HepG2 (cell line): Measurements from ENCODE around the gene TP53. TPM values are rescaled to one million over a fixed set of nuclear protein-coding genes. Genes with fewer than 3 reads are reported as not detected.
A peak's percentile ranks its signal among the peaks of the same experiment; 100 is the strongest.

Experiments
- FOSL2 ChIP-seq: sonication (generic); formaldehyde crosslinking; IDR thresholded peaks from 2 replicates; pipeline ENCODE4 v1.4.0; 2020; ENCODE audit warnings: missing genetic modification reagents
- HOXA5 ChIP-seq: sonication (generic); formaldehyde crosslinking; IDR thresholded peaks from 2 replicates; pipeline ENCODE4 v1.4.0; 2020; ENCODE audit warnings: missing genetic modification reagents
- IKZF1 ChIP-seq: fragments of 450-650 bp; IDR thresholded peaks from 2 replicates; pipeline ENCODE4 v1.7.1; 2016
- KLF12 ChIP-seq: sonication (generic); formaldehyde crosslinking; IDR thresholded peaks from 2 replicates; pipeline ENCODE4 v1.4.0; 2020; ENCODE audit warnings: missing genetic modification reagents, borderline replicate concordance
- SALL1 ChIP-seq: sonication (generic); formaldehyde crosslinking; IDR thresholded peaks from 2 replicates; pipeline ENCODE4 v1.8.0; 2022; ENCODE audit warnings: mild to moderate bottlenecking, missing genetic modification reagents
- TBX2 ChIP-seq: sonication (generic); formaldehyde crosslinking; IDR thresholded peaks from 2 replicates; pipeline ENCODE4 v1.5.0; 2020; ENCODE audit warnings: missing genetic modification reagents, mild to moderate bottlenecking, borderline replicate concordance
- U2AF1 ChIP-seq: fragments of 200-400 bp; formaldehyde crosslinking; optimal IDR thresholded peaks from 2 replicates; pipeline ENCODE3; 2017; ENCODE audit warnings: mild to moderate bottlenecking, low read depth, low read length
- U2AF2 ChIP-seq: fragments of 200-400 bp; formaldehyde crosslinking; IDR thresholded peaks from 2 replicates; pipeline ENCODE4 v1.6.1; 2017; ENCODE audit warnings: low read depth, mild to moderate bottlenecking, low read length
- ZNF441 ChIP-seq: sonication (generic); formaldehyde crosslinking; IDR thresholded peaks from 2 replicates; pipeline ENCODE4 v1.7.0; 2021; ENCODE audit warnings: missing genetic modification reagents, borderline replicate concordance
- polyA plus RNA-seq, 8 experiments: library from polyadenylated mRNA; depleted of rRNA in 3 of 8; stranded (reverse) in 7 of 8; unstranded in 1 of 8; fragments of >200 nt; fragmentation: Illumina TruSeq in 4 of 8; extraction: Trizol in 4 of 8; gene quantifications; 2 replicates each; pipeline versions ENCODE4 v1.2.1 to v1.2.3, GENCODE V29; 2011 to 2016; ENCODE audit warnings: low read depth in 4 of 8, missing spikeins in 1 of 8, mixed read lengths in 1 of 8; ENCODE audit not compliant: insufficient read depth in 1 of 8
- total RNA-seq, 5 experiments: library from RNA; depleted of rRNA; stranded (reverse); fragments of >200 nt; fragmentation: Illumina TruSeq; extraction: Trizol; gene quantifications; 2 replicates each; pipeline ENCODE4 v1.2.3, GENCODE V29; 2016; ENCODE audit warnings: low read depth in 1 of 5
- TF ChIP-seq, protein P1 (sequence below): sonication (generic); formaldehyde crosslinking; IDR thresholded peaks from 2 replicates; pipeline ENCODE4 v1.5.1; 2020; ENCODE audit warnings: mild to moderate bottlenecking, missing genetic modification reagents, borderline replicate concordance
- TF ChIP-seq, protein P2 (sequence below): sonication (generic); formaldehyde crosslinking; IDR thresholded peaks from 2 replicates; pipeline ENCODE4 v1.5.0; 2020; ENCODE audit warnings: mild to moderate bottlenecking, missing genetic modification reagents
- TF ChIP-seq, protein P3 (sequence below): sonication (generic); formaldehyde crosslinking; IDR thresholded peaks from 2 replicates; pipeline ENCODE4 v1.5.0; 2020; ENCODE audit warnings: mild to moderate bottlenecking, missing genetic modification reagents
- TF ChIP-seq, protein P4 (sequence below): sonication (generic); formaldehyde crosslinking; IDR thresholded peaks from 2 replicates; pipeline ENCODE4 v1.4.0; 2020; ENCODE audit warnings: missing genetic modification reagents, mild to moderate bottlenecking, borderline replicate concordance

The TP53 gene
- total and polyA plus RNA-seq, 2 of the 13 experiments (the other 11 are each of a cell fraction or from before 2014, with no cell fraction given), result 17.1 to 29.9 TPM

DNA sequence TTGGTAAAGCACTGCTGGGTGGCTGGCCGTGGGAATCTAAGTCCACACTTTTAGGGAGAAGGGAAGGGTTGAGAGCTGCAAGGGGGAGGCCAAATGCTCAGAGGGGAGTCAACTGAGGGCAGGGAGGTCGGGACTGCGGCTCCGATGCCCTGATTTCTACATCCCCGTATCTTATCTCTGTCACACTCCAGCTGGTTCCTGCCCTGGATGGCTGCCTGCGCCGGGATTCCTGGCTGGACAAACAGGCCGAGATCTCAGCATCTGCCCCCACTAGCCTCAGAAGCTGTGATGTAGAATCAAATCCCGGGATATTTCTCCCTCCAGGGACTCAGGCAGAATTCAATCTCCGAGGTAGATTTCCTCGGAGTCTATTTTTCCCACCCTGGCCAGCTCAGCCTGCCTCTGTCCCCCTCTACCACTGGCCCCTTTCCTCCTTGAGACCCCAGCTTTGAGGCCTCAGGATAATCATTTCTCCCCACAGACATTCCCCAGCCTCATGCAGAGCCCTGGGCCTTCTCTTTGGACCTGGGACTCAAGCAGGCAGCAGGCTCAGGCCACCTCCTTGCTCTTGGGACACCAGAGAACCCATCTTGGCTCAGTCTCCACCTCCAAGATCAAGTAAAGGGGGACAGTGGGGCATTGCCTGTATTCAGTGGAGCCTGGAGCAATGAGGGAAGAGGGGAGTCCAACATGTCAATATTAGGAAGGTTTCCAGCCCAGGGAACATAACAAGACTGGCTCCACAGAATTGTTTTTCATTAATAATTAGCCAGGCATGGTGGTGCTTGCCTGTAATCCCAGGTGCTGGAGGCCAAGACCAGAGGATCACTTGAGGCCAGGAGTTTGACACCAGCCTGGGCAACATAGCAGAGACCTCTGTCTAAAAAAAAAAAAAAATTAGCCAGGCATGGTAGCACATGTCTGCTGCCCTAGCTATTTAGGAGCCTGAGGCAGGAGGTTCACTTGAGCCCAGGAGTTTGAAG is 55.6 kb downstream of the TP53 start (continued):
- TF ChIP-seq, protein P1, sequence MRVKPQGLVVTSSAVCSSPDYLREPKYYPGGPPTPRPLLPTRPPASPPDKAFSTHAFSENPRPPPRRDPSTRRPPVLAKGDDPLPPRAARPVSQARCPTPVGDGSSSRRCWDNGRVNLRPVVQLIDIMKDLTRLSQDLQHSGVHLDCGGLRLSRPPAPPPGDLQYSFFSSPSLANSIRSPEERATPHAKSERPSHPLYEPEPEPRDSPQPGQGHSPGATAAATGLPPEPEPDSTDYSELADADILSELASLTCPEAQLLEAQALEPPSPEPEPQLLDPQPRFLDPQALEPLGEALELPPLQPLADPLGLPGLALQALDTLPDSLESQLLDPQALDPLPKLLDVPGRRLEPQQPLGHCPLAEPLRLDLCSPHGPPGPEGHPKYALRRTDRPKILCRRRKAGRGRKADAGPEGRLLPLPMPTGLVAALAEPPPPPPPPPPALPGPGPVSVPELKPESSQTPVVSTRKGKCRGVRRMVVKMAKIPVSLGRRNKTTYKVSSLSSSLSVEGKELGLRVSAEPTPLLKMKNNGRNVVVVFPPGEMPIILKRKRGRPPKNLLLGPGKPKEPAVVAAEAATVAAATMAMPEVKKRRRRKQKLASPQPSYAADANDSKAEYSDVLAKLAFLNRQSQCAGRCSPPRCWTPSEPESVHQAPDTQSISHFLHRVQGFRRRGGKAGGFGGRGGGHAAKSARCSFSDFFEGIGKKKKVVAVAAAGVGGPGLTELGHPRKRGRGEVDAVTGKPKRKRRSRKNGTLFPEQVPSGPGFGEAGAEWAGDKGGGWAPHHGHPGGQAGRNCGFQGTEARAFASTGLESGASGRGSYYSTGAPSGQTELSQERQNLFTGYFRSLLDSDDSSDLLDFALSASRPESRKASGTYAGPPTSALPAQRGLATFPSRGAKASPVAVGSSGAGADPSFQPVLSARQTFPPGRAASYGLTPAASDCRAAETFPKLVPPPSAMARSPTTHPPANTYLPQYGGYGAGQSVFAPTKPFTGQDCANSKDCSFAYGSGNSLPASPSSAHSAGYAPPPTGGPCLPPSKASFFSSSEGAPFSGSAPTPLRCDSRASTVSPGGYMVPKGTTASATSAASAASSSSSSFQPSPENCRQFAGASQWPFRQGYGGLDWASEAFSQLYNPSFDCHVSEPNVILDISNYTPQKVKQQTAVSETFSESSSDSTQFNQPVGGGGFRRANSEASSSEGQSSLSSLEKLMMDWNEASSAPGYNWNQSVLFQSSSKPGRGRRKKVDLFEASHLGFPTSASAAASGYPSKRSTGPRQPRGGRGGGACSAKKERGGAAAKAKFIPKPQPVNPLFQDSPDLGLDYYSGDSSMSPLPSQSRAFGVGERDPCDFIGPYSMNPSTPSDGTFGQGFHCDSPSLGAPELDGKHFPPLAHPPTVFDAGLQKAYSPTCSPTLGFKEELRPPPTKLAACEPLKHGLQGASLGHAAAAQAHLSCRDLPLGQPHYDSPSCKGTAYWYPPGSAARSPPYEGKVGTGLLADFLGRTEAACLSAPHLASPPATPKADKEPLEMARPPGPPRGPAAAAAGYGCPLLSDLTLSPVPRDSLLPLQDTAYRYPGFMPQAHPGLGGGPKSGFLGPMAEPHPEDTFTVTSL (CRISPR knock-in tag), result no peak
- TF ChIP-seq FOSL2 (CRISPR knock-in tag) (no peak), TBX2 (no peak), IKZF1 (no peak), KLF12 (CRISPR knock-in tag) (no peak), U2AF2 (no peak), U2AF1 (no peak), SALL1 (0 out of 2 replicates have a peak, but pooled peaks have one; percentile 13), HOXA5 (CRISPR knock-in tag) (no peak), ZNF441 (CRISPR knock-in tag) (no peak)
- TF ChIP-seq, protein P2, sequence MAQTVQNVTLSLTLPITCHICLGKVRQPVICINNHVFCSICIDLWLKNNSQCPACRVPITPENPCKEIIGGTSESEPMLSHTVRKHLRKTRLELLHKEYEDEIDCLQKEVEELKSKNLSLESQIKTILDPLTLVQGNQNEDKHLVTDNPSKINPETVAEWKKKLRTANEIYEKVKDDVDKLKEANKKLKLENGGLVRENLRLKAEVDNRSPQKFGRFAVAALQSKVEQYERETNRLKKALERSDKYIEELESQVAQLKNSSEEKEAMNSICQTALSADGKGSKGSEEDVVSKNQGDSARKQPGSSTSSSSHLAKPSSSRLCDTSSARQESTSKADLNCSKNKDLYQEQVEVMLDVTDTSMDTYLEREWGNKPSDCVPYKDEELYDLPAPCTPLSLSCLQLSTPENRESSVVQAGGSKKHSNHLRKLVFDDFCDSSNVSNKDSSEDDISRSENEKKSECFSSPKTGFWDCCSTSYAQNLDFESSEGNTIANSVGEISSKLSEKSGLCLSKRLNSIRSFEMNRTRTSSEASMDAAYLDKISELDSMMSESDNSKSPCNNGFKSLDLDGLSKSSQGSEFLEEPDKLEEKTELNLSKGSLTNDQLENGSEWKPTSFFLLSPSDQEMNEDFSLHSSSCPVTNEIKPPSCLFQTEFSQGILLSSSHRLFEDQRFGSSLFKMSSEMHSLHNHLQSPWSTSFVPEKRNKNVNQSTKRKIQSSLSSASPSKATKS (CRISPR knock-in tag), result no peak
- TF ChIP-seq, protein P3, sequence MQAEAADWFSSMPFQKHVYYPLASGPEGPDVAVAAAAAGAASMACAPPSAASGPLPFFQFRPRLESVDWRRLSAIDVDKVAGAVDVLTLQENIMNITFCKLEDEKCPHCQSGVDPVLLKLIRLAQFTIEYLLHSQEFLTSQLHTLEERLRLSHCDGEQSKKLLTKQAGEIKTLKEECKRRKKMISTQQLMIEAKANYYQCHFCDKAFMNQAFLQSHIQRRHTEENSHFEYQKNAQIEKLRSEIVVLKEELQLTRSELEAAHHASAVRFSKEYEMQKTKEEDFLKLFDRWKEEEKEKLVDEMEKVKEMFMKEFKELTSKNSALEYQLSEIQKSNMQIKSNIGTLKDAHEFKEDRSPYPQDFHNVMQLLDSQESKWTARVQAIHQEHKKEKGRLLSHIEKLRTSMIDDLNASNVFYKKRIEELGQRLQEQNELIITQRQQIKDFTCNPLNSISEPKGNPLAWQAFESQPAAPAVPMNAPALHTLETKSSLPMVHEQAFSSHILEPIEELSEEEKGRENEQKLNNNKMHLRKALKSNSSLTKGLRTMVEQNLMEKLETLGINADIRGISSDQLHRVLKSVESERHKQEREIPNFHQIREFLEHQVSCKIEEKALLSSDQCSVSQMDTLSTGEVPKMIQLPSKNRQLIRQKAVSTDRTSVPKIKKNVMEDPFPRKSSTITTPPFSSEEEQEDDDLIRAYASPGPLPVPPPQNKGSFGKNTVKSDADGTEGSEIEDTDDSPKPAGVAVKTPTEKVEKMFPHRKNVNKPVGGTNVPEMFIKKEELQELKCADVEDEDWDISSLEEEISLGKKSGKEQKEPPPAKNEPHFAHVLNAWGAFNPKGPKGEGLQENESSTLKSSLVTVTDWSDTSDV (CRISPR knock-in tag), result no peak
- TF ChIP-seq, protein P4, sequence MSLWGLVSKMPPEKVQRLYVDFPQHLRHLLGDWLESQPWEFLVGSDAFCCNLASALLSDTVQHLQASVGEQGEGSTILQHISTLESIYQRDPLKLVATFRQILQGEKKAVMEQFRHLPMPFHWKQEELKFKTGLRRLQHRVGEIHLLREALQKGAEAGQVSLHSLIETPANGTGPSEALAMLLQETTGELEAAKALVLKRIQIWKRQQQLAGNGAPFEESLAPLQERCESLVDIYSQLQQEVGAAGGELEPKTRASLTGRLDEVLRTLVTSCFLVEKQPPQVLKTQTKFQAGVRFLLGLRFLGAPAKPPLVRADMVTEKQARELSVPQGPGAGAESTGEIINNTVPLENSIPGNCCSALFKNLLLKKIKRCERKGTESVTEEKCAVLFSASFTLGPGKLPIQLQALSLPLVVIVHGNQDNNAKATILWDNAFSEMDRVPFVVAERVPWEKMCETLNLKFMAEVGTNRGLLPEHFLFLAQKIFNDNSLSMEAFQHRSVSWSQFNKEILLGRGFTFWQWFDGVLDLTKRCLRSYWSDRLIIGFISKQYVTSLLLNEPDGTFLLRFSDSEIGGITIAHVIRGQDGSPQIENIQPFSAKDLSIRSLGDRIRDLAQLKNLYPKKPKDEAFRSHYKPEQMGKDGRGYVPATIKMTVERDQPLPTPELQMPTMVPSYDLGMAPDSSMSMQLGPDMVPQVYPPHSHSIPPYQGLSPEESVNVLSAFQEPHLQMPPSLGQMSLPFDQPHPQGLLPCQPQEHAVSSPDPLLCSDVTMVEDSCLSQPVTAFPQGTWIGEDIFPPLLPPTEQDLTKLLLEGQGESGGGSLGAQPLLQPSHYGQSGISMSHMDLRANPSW, result no peak
